DND-41 (cell line): ENCODE measurements around the gene COMTD1.

Source experiments
- ATAC-seq: fragments of 200-7000 bp; cut with Tn5 transposase; 3 replicates; pipeline ENCODE4 v1.9.1; 2021; ENCODE audit warnings: low read depth; ENCODE audit not compliant: insufficient read depth
- DNase-seq: peaks from one replicate; pipeline ENCODE4 v3.0.0-alpha.2; 2020
- H2AFZ ChIP-seq: 2 replicates; pipeline ENCODE4 v1.6.0; 2012; ENCODE audit warnings: low read depth, low read length
- H3K27ac ChIP-seq: 2 replicates; pipeline ENCODE4 v1.5.1; 2012; ENCODE audit warnings: low read length, inconsistent platforms
- H3K27me3 ChIP-seq: fragments of 200-600 bp; sonication (generic); 2 replicates; pipeline ENCODE4 v1.6.0; 2012; ENCODE audit warnings: low read length, mild to moderate bottlenecking, inconsistent platforms; ENCODE audit not compliant: insufficient read depth, poor library complexity
- H3K36me3 ChIP-seq: 2 replicates; pipeline ENCODE4 v1.5.1; 2012; ENCODE audit warnings: low read length, inconsistent platforms; ENCODE audit not compliant: insufficient read depth
- H3K4me1 ChIP-seq: 2 replicates; pipeline ENCODE4 v1.5.1; 2012; ENCODE audit warnings: mild to moderate bottlenecking, low read length; ENCODE audit not compliant: insufficient read depth
- H3K4me2 ChIP-seq: 2 replicates; pipeline ENCODE4 v1.6.0; 2012; ENCODE audit warnings: mild to moderate bottlenecking, moderate library complexity, low read length, inconsistent platforms; ENCODE audit not compliant: insufficient read depth
- H3K4me3 ChIP-seq, 2 experiments: fragments of 200-600 bp in 1 of 2; shearing (Covaris generic) in 1 of 2; 2 replicates each; pipeline ENCODE4 v1.5.1; 2012 to 2016; ENCODE audit warnings: inconsistent platforms in 2 of 2, low read length in 2 of 2, mild to moderate bottlenecking in 2 of 2, low read depth in 1 of 2, moderate library complexity in 1 of 2
- H3K79me2 ChIP-seq: 2 replicates; pipeline ENCODE4 v1.6.0; 2012; ENCODE audit warnings: low read length, inconsistent platforms; ENCODE audit not compliant: insufficient read depth
- H3K9ac ChIP-seq: 2 replicates; pipeline ENCODE4 v1.6.0; 2012; ENCODE audit warnings: low read depth, mild to moderate bottlenecking, inconsistent platforms, low read length, moderate library complexity
- H3K9me3 ChIP-seq: 2 replicates; pipeline ENCODE4 v1.5.1; 2012; ENCODE audit warnings: low read length, moderate library complexity, mild to moderate bottlenecking, inconsistent platforms; ENCODE audit not compliant: insufficient read depth, severe bottlenecking
- H4K20me1 ChIP-seq: 2 replicates; pipeline ENCODE4 v1.6.0; 2012; ENCODE audit warnings: low read length; ENCODE audit not compliant: insufficient read depth
- CTCF ChIP-seq: IDR thresholded peaks from 2 replicates; pipeline ENCODE4 v1.5.1; 2012; ENCODE audit warnings: borderline replicate concordance, low read length, moderate library complexity, mild to moderate bottlenecking; ENCODE audit not compliant: poor library complexity, severe bottlenecking; ENCODE audit errors: extremely low read depth
- EZH2 ChIP-seq: IDR thresholded peaks from 3 replicates; pipeline ENCODE4 v1.6.1; 2012; ENCODE audit warnings: borderline replicate concordance, low read depth, mild to moderate bottlenecking, moderate library complexity, low read length, inconsistent platforms; ENCODE audit not compliant: severe bottlenecking

Gene COMTD1

GRCh38 chr10:75186310-75186709 lies 49.4 kb downstream of the COMTD1 start:
- no peak overlapping the region for H3K4me3 ChIP-seq
- TF ChIP-seq EZH2 (no peak), CTCF (no peak)
- DNase-seq (no peak), ATAC-seq (no peak)
- H4K20me1 ChIP-seq, result no peaks in the 10 kb centered on the region
- no peaks in the 10 kb centered on the region for H3K4me1 ChIP-seq
- no peak overlapping the region for H3K9ac ChIP-seq
- no peaks in the 10 kb centered on the region for H3K27me3 ChIP-seq
- H2AFZ ChIP-seq, result no peak overlapping the region
- no peaks in the 10 kb centered on the region for H3K9me3 ChIP-seq
- H3K79me2 ChIP-seq, result no peaks in the 10 kb centered on the region
- 0 out of 2 replicates have a peak, but pooled peaks cover 5% of the 10 kb centered on the region for H3K36me3 ChIP-seq
- H3K27ac ChIP-seq, result no peak overlapping the region
- H3K4me2 ChIP-seq, result no peak overlapping the region
